Measurements from ENCODE around the gene SERAC1. TPM values are rescaled to one million over a fixed set of nuclear protein-coding genes. Genes with fewer than 3 reads are reported as not detected.

SERAC1 gene
- 5.7 and 8.5 TPM in 2 replicates for total RNA-seq

DNA sequence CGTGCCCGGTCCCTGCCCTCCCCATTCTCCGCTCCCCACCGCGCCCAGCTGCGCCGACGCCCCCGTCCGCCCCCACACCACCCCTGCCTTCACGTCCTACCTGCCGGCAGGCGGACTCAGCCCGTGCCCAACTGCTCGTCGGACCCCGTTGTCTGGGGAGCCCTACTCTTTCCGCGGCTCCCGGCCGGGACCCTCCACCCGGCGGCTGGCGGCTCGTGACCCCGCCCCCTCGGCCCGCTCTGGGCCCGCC, at the start of gene SERAC1:
Gene SERAC1, minus strand, starts transcription at position 223 of the 250 bp plus-strand sequence. CDS start 9,899 bp downstream, outside the sequence.

Other genes with a start within 250 kb of the SERAC1 start
- 60.3 and 77.1 TPM in 2 replicates for gene SYNJ2, start 186.4 kb downstream of the SERAC1 start, total RNA-seq
- 4.4 and 5.3 TPM in 2 replicates for gene GTF2H5, start 88 bp upstream of the SERAC1 start, total RNA-seq
- 63.7 and 85.8 TPM in 2 replicates for gene TULP4, start 144.2 kb upstream of the SERAC1 start, total RNA-seq

Measured in endothelial cell of coronary artery (primary cell).